ENCODE data around the gene PRKAG2.

GRCh38 chr7:151882734-151883133 lies 5.8 kb upstream of the PRKAG2 start:
- TF ChIP-seq POLR2A (IDR thresholded peaks at IDR 0.05) (no peak), CTCF (IDR thresholded peaks at IDR 0.05) (no peak)

Measured in lower leg skin (tissue), 3 donors.